Upper lobe of right lung (tissue), 1 donor: Measurements from ENCODE around the gene NOVA1. TPM values are rescaled to one million over a fixed set of nuclear protein-coding genes. Genes with fewer than 3 reads are reported as not detected.
"Not testable (repeated sequence)": the region's sequence is repeated elsewhere in the genome, so short reads cannot be mapped to it uniquely, and the experiment has no call there.

Source experiments
- ATAC-seq: fragments of 200-7000 bp; cut with Tn5 transposase; one replicate; pipeline ENCODE4 v1.9.1; 2020; ENCODE audit warnings: mild to moderate bottlenecking, moderate library complexity
- DNase-seq: peaks from one replicate; pipeline ENCODE4 v3.0.0-alpha.2; 2020
- H3K27ac ChIP-seq: fragments of 200-600 bp; one replicate; pipeline ENCODE4 v1.8.0; 2022
- H3K27me3 ChIP-seq: fragments of 200-600 bp; one replicate; pipeline ENCODE4 v1.8.0; 2022; ENCODE audit warnings: mild to moderate bottlenecking
- H3K36me3 ChIP-seq: fragments of 200-600 bp; one replicate; pipeline ENCODE4 v1.8.0; 2022
- H3K4me1 ChIP-seq: fragments of 200-600 bp; one replicate; pipeline ENCODE4 v1.8.0; 2022
- H3K4me3 ChIP-seq: fragments of 200-600 bp; one replicate; pipeline ENCODE4 v1.8.0; 2022; ENCODE audit warnings: mild to moderate bottlenecking
- H3K9me3 ChIP-seq: fragments of 200-600 bp; one replicate; pipeline ENCODE4 v1.8.0; 2022
- CTCF ChIP-seq: fragments of 200-600 bp; IDR thresholded peaks from one replicate; pipeline ENCODE4 v1.8.0; 2022; ENCODE audit warnings: antibody characterized with exemption
- intact Hi-C: fragments of 100-400 bp; cut with DNase I; formaldehyde crosslinking; loops from one replicate; pipeline ENCODE4 v1.11.0; 2022
- long read RNA-seq: library from polyadenylated mRNA; unstranded; transcript quantifications from one replicate; pipeline ENCODE4 v2.0.0, GENCODE V29; 2021
- total RNA-seq: library from RNA; stranded (reverse); fragmentation: NEBNext Ultra II Directional; extraction: Animal tissue kit (Norgen Biotek cat#: 25700); gene quantifications from one replicate; pipeline ENCODE4 v1.2.1, GENCODE V29; 2021
- donor health status: DM: no; HTN: yes; CAD: no; lungs with severe emphysema.

Gene NOVA1
- total RNA-seq, result 1.6 TPM
- long read RNA-seq, result 0 reads

- Histone ChIP-seq H3K4me3 (peak within 1 kb of the TSS; percentile 52), H3K36me3 (no peaks in the 10 kb centered on the region), H3K4me1 (no peaks in the 10 kb centered on the region), H3K9me3 (no peaks in the 10 kb centered on the region), H3K27ac (no peak within 1 kb of the TSS), H3K27me3 (peaks cover 16% of the 10 kb centered on the region)
- no peak for TF ChIP-seq CTCF
- DNase-seq (no peak), ATAC-seq (peak; percentile 79)
- intact Hi-C loops, result no loop called here
Measured at GRCh38 chr14:26597589-26598080, at the start of gene NOVA1. Gene NOVA1 (minus strand): TSS chr14:26598033. CDS start chr14:26597436, 597 bp downstream.

GRCh38 chr14:26645057-26645456 lies 47.2 kb upstream of the NOVA1 start:
- H3K4me1 ChIP-seq, result not testable (repeated sequence)

GRCh38 chr14:26636561-26636960 lies 38.7 kb upstream of the NOVA1 start:
- Histone ChIP-seq H3K4me3 (no peak overlapping the region), H3K36me3 (no peaks in the 10 kb centered on the region), H3K9me3 (no peaks in the 10 kb centered on the region), H3K27me3 (no peaks in the 10 kb centered on the region), H3K27ac (no peak overlapping the region), H3K4me1 (no peaks in the 10 kb centered on the region)
- no peak for ATAC-seq
- DNase-seq, result no peak
- no peak for TF ChIP-seq CTCF
- intact Hi-C loops, result no loop called here

More at GRCh38 chr14:26645057-26645456, 47.2 kb upstream of the NOVA1 start:
- H3K9me3 ChIP-seq, H3K4me3 ChIP-seq, H3K36me3 ChIP-seq, intact Hi-C loops, H3K27ac ChIP-seq, H3K27me3 ChIP-seq, ATAC-seq: not testable (repeated sequence)
- DNase-seq, result peak; percentile 42

- H3K36me3 ChIP-seq, H3K27ac ChIP-seq, H3K4me3 ChIP-seq, intact Hi-C loops, H3K9me3 ChIP-seq, H3K4me1 ChIP-seq, ATAC-seq, H3K27me3 ChIP-seq, DNase-seq: not testable (repeated sequence)
Measured at GRCh38 chr14:26634946-26635345, 37.1 kb upstream of the NOVA1 start.

- DNase-seq, result no peak
- Histone ChIP-seq H3K27ac (no peak overlapping the region), H3K27me3 (no peaks in the 10 kb centered on the region), H3K4me1 (no peaks in the 10 kb centered on the region), H3K36me3 (no peaks in the 10 kb centered on the region), H3K4me3 (no peak overlapping the region), H3K9me3 (no peaks in the 10 kb centered on the region)
- no peak for ATAC-seq
- no peak for TF ChIP-seq CTCF
- intact Hi-C loops, result no loop called here
Measured at GRCh38 chr14:26626256-26626655, 28.4 kb upstream of the NOVA1 start.

- H3K27ac ChIP-seq, result no peak overlapping the region
- H3K36me3 ChIP-seq, result no peaks in the 10 kb centered on the region
- no peak for ATAC-seq
- H3K4me1 ChIP-seq, result no peaks in the 10 kb centered on the region
- intact Hi-C loops, result no loop called here
- no peak overlapping the region for H3K4me3 ChIP-seq
- no peaks in the 10 kb centered on the region for H3K27me3 ChIP-seq
- no peaks in the 10 kb centered on the region for H3K9me3 ChIP-seq
- TF ChIP-seq CTCF, result no peak
- no peak for DNase-seq
Measured at GRCh38 chr14:26622611-26623010, 24.8 kb upstream of the NOVA1 start.
